HL-60 (cell line): ENCODE measurements around the gene EDA.

ENCODE experiments used
- GABPA ChIP-seq: IDR thresholded peaks from 2 replicates; pipeline ENCODE4 v1.6.1; 2012; ENCODE audit warnings: low read depth
- POLR2AphosphoS5 ChIP-seq: IDR thresholded peaks from 2 replicates; pipeline ENCODE4 v1.6.1; 2012; ENCODE audit warnings: low read depth
- TF ChIP-seq, protein P1 (sequence below): IDR thresholded peaks from one replicate; pipeline ENCODE4 v1.5.1; 2011; ENCODE audit warnings: low read length, control low read depth, inconsistent platforms; ENCODE audit not compliant: insufficient read depth

DNA sequence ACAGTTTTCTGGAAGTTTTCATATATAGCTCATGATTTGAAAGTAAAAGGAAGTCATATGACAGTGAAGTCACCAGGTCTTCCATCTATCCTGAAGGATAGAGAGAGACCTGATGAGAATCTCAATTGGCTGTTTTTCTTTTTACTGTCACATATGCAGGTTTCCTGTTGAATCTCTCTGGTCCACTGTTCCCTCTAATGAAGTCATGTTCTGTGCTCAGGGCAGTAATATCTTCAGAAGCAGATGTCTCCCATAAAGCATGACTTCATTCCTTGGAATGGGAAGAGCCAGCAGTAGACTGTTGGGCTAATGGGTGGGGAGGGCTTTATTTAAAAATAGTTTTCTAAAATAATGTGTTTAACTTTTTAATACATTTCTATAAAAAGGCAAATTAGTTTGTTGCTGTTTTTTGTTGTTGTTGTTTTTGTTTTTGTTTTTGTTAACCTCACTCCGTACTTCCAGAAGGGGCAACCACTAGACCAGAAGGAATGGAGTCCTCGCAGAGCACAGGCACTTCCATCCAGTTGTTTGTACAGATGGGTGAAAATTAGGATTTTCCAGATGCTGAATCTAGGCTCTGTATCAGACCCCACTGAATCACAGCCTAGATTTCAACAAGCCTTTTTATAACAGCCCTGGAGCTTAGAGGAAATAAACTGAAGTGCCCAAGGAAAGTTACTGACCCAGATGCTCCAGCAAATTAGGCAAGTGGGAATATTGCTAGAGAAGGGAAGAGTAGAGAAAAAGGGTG lies 379.6 kb downstream of the EDA start:
- TF ChIP-seq, protein P1, sequence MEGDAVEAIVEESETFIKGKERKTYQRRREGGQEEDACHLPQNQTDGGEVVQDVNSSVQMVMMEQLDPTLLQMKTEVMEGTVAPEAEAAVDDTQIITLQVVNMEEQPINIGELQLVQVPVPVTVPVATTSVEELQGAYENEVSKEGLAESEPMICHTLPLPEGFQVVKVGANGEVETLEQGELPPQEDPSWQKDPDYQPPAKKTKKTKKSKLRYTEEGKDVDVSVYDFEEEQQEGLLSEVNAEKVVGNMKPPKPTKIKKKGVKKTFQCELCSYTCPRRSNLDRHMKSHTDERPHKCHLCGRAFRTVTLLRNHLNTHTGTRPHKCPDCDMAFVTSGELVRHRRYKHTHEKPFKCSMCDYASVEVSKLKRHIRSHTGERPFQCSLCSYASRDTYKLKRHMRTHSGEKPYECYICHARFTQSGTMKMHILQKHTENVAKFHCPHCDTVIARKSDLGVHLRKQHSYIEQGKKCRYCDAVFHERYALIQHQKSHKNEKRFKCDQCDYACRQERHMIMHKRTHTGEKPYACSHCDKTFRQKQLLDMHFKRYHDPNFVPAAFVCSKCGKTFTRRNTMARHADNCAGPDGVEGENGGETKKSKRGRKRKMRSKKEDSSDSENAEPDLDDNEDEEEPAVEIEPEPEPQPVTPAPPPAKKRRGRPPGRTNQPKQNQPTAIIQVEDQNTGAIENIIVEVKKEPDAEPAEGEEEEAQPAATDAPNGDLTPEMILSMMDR, result no peak
- TF ChIP-seq POLR2AphosphoS5, result no peak
- TF ChIP-seq GABPA, result no peak
